Thoracic aorta (tissue), 2 donors: ENCODE measurements around the gene NPRL2. TPM values are rescaled to one million over a fixed set of nuclear protein-coding genes. Genes with fewer than 3 reads are reported as not detected.
A peak's percentile ranks its signal among the peaks of the same experiment; 100 is the strongest.

ENCODE experiments used
- ATAC-seq: fragments of 150-250 bp; one replicate; pipeline ENCODE4 v1.8.0; 2017; ENCODE audit warnings: low read depth; ENCODE audit not compliant: insufficient number of reproducible peaks, low FRiP score
- DNase-seq: peaks from one replicate; pipeline ENCODE4 v3.0.0-alpha.2; 2020; ENCODE audit warnings: low spot score
- H3K27ac ChIP-seq, 2 donors: fragments of 200-600 bp; sonication (generic); 1 replicate in 1 of 2; 2 replicates in 1 of 2; pipeline ENCODE4 v1.5.1; 2016; ENCODE audit warnings: mild to moderate bottlenecking in 2 of 2, moderate library complexity in 2 of 2
- H3K27me3 ChIP-seq: fragments of 200-600 bp; sonication (generic); replicated peaks from 2 replicates; pipeline ENCODE4 v1.6.0; 2016; ENCODE audit warnings: mild to moderate bottlenecking; ENCODE audit not compliant: insufficient read depth
- H3K36me3 ChIP-seq: fragments of 200-600 bp; sonication (generic); one replicate; pipeline ENCODE4 v1.5.1; 2016
- H3K4me1 ChIP-seq, 2 donors: fragments of 200-600 bp; sonication (generic); 1 replicate in 1 of 2; 2 replicates in 1 of 2; pipeline versions ENCODE4 v1.5.1 to v1.6.0; 2016; ENCODE audit warnings: low read depth in 2 of 2, mild to moderate bottlenecking in 1 of 2; ENCODE audit not compliant: control insufficient read depth in 1 of 2
- H3K4me3 ChIP-seq: fragments of 200-600 bp; sonication (generic); 2 replicates; pipeline ENCODE4 v1.5.1; 2016; ENCODE audit warnings: mild to moderate bottlenecking
- H3K9me3 ChIP-seq: fragments of 200-600 bp; sonication (generic); 2 replicates; pipeline ENCODE4 v1.5.1; 2016
- total RNA-seq, 2 donors: library from RNA; depleted of rRNA; stranded (reverse); fragments of >200 nt; gene quantifications; one replicate each; pipeline versions ENCODE4 v1.1.0 to v1.2.3, GENCODE V29; 2016
- TF ChIP-seq, protein P1 (sequence below): fragments of 200-600 bp; sonication (generic); IDR thresholded peaks from one replicate; pipeline ENCODE4 v1.5.1; 2019; ENCODE audit warnings: antibody characterized with exemption

NPRL2 gene
- total RNA-seq, 2 donors from 2014 or later: 15.4 to 21.0 TPM

DNA sequence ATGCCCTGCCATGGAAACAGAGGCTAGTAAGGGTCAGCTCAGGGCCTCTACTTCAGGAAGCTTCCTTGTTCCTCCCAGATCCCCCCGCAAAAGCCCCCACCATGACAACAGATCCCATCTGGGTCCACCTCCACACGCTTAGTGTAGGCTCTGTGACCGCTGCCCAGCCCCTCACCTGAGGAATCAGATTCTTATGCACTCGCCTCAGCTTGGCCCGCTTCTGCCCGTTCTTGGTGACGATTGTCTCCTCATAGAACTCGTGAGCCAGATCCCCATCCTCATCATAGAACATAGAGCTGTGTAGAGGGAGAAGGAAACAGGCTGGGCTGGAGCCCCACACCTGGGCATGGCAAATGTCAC lies 24.4 kb downstream of the NPRL2 start:
- Histone ChIP-seq H3K4me3 (no peak overlapping the region), H3K27me3 (no peaks in the 10 kb centered on the region), H3K4me1 (peaks cover 19 to 30% of the 10 kb centered on the region in 2 donors), H3K27ac (no peak overlapping the region), H3K36me3 (peaks cover 25% of the 10 kb centered on the region), H3K9me3 (no peaks in the 10 kb centered on the region)
- ATAC-seq: no peak
- DNase-seq: no peak
- TF ChIP-seq, protein P1, sequence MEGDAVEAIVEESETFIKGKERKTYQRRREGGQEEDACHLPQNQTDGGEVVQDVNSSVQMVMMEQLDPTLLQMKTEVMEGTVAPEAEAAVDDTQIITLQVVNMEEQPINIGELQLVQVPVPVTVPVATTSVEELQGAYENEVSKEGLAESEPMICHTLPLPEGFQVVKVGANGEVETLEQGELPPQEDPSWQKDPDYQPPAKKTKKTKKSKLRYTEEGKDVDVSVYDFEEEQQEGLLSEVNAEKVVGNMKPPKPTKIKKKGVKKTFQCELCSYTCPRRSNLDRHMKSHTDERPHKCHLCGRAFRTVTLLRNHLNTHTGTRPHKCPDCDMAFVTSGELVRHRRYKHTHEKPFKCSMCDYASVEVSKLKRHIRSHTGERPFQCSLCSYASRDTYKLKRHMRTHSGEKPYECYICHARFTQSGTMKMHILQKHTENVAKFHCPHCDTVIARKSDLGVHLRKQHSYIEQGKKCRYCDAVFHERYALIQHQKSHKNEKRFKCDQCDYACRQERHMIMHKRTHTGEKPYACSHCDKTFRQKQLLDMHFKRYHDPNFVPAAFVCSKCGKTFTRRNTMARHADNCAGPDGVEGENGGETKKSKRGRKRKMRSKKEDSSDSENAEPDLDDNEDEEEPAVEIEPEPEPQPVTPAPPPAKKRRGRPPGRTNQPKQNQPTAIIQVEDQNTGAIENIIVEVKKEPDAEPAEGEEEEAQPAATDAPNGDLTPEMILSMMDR: no peak

DNA sequence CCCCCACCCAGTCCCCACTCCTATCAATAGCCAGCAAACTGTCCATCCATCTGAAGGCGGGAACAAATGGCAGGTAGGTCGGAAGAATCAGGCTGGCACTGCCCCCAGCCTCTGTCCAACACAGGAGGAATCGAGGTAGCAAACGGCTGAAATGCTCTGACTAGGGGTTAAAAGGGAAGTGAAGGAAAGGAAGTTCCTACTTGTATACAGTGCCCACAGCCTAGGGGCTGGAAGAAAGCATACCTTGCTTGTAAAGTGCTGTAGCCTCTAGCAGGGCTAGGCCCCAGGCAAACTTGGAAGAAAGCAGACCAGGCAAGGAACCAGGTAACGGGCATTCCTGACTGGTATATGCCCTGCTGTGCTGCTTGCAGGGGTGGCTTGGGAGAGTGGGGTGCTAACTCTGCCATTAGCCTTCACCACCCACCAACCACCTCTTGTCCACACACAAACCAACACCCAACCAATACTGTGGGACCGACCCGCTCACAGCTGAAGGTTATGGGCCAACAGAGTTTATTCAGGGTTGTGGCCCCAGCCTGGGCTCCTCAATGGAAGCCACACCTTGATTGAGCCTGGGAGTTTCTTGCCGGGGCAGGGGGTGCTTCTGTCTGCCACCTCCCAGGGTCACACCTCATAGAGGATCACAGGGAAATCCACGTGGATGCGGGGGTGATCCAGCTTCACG lies 24.9 kb downstream of the NPRL2 start:
- TF ChIP-seq, protein P1: no peak
- Histone ChIP-seq H3K4me3 (no peak overlapping the region), H3K4me1 (peaks cover 19 to 31% of the 10 kb centered on the region in 2 donors), H3K36me3 (peaks cover 20% of the 10 kb centered on the region), H3K9me3 (no peaks in the 10 kb centered on the region), H3K27ac (no peak overlapping the region), H3K27me3 (no peaks in the 10 kb centered on the region)
- DNase-seq: no peak
- no peak for ATAC-seq

DNA sequence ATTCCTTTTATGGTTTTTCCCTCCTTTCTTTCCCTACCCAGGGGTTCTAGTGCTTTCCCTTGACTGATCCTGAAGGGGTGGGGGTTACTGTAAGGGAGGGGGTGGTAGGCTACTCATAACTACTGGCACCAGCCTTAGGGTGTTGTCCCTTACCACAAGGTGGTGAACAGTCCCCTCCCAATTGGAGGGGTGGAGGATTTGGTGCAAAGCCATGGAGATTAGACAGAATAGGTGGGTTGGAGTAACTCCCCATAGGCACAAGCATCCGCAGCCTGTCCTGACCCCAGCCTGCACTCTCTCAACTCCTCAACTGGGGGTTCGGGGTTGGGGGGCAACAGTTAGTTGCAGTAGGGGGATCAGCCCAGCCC lies 25.5 kb downstream of the NPRL2 start:
- ATAC-seq (no peak), DNase-seq (no peak)
- H3K9me3 ChIP-seq: no peaks in the 10 kb centered on the region
- no peaks in the 10 kb centered on the region for H3K27me3 ChIP-seq
- H3K36me3 ChIP-seq: peaks cover 14% of the 10 kb centered on the region
- peaks cover 24 to 37% of the 10 kb centered on the region in 2 donors for H3K4me1 ChIP-seq
- no peak overlapping the region for H3K4me3 ChIP-seq
- TF ChIP-seq, protein P1: no peak
- H3K27ac ChIP-seq: no peak overlapping the region

DNA sequence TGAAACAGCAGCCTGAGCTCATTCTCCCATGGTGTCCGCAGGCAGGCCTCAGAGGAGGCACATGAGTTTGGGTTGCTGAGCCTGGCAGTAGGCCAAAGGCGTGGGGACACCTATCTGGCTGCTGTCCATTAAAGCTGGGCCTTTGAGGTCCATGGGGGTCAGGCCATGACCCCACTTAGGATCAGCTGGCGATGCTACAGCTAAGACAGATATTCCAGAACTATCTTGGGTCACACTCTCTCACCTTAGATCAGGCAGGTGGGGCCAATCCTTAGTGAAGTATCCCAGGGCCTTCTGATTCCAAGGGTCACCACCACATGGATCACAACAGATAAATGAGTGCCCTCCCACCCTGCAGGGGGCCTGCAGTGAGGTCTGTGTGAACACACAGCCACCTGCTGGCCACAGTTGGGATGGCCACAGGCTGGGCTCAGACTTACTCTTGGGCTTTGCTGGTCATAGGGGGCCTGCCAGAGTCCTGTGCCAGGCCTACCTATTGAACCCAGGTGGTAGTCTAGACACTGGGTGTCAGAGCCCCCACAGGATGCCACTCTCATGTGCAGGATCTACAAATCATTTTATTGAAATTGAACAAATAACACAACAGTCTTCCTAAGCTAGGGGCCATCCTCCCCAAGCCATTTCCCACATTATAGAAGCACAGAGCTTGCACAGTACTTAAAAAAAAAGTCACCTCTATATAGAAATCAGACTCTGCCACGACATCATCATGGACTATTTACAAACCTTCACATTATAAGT lies 26.0 kb downstream of the NPRL2 start:
- DNase-seq (no peak), ATAC-seq (no peak)
- TF ChIP-seq, protein P1: peak; percentile 79
- Histone ChIP-seq H3K4me3 (no peak overlapping the region), H3K4me1 (peaks cover 29 to 43% of the 10 kb centered on the region in 2 donors), H3K36me3 (peaks cover 9% of the 10 kb centered on the region), H3K9me3 (no peaks in the 10 kb centered on the region), H3K27ac (peak overlapping the region in 1 of 2 donors; percentile 8), H3K27me3 (no peaks in the 10 kb centered on the region)

DNA sequence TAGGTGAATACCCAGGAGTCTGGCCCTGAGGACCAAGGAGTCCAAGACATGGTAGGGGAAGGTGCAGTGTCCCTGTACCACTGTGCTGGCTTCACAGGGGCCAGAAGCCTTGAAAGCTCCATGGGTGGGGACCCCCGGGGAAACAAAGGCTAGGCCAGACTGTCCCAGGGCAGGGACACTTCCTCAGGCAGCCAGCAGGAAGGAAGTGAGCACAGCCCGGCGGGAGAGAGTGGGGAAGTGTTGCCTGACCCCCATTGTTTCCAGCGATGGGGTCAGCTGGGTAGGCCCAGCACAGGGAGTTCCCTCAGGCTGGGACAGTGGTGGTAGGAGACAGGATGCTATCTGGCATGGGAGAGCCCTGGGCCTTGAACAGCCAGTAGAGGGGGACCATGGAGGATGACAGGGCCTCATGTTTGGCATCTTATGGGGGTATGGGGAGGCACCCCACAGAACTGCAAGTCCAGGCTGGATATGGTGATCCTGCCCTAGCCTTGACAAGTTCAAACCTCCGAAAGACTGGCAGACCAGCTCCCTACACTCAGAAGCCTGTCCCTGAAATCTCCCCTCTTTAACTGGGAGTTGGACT lies 26.9 kb downstream of the NPRL2 start:
- H3K36me3 ChIP-seq: peaks cover 7% of the 10 kb centered on the region
- TF ChIP-seq, protein P1: no peak
- peaks cover 29 to 50% of the 10 kb centered on the region in 2 donors for H3K4me1 ChIP-seq
- no peak for DNase-seq
- H3K27ac ChIP-seq: peak overlapping the region; percentile 8 to 91
- ATAC-seq: no peak
- no peaks in the 10 kb centered on the region for H3K27me3 ChIP-seq
- no peak overlapping the region for H3K4me3 ChIP-seq
- H3K9me3 ChIP-seq: no peaks in the 10 kb centered on the region
